Adrenal gland (tissue), 12 donors: Measurements from ENCODE around the gene STX8. TPM values are rescaled to one million over a fixed set of nuclear protein-coding genes. Genes with fewer than 3 reads are reported as not detected.
A peak's percentile ranks its signal among the peaks of the same experiment; 100 is the strongest.

ENCODE experiments used
- DNase-seq, 7 donors: peaks; one replicate each; pipeline ENCODE4 v3.0.0-alpha.2; 2019 to 2020
- H3K27ac ChIP-seq, 5 donors: fragments of 200-600 bp; sonication (generic) in 4 of 5; 1 replicate in 3 of 5; 2 replicates in 2 of 5; pipeline versions ENCODE4 v1.5.1 to v1.8.0; 2016 to 2020; ENCODE audit warnings: mild to moderate bottlenecking in 1 of 5
- H3K27me3 ChIP-seq: fragments of 200-600 bp; 2 replicates; pipeline ENCODE4 v1.8.0; 2021
- H3K36me3 ChIP-seq, 2 donors: fragments of 200-600 bp; replicated peaks in 1 of 2; 1 replicate in 1 of 2; 2 replicates in 1 of 2; pipeline versions ENCODE4 v1.5.1 to v1.8.0; 2018 to 2022
- H3K4me1 ChIP-seq, 2 donors: fragments of 200-600 bp; replicated peaks in 1 of 2; 1 replicate in 1 of 2; 2 replicates in 1 of 2; pipeline versions ENCODE4 v1.5.1 to v1.8.0; 2018 to 2021
- H3K4me3 ChIP-seq, 4 donors: fragments of 200-600 bp; sonication (generic) in 3 of 4; one replicate each; pipeline ENCODE4 v1.5.1; 2016 to 2018
- H3K9me3 ChIP-seq, 3 donors: fragments of 200-600 bp; sonication (generic) in 1 of 3; replicated peaks in 1 of 3; 1 replicate in 2 of 3; 2 replicates in 1 of 3; pipeline versions ENCODE4 v1.5.1 to v1.8.0; 2016 to 2021
- POLR2A ChIP-seq, 2 donors: fragments of 450-650 bp; IDR thresholded peaks; one replicate each; pipeline ENCODE4 v1.6.1; 2017; ENCODE audit warnings: antibody characterized with exemption in 2 of 2, mild to moderate bottlenecking in 2 of 2, moderate library complexity in 1 of 2
- WGBS, 4 donors: extraction: QIAGEN DNeasy Blood & Tissue Kit in 2 of 4; methylation state at CpG; one replicate each; pipeline versions ENCODE4 v1.1.5 to v1.1.7; 2013 to 2017; 5-methylcytosine and 5-hydroxymethylcytosine counted together
- intact Hi-C, 2 donors: fragments of 100-400 bp; cut with DNase I; formaldehyde crosslinking; loops; one replicate each; pipeline versions ENCODE4 v1.14.1 to v1.15.0; 2022 to 2023
- polyA plus RNA-seq, 3 donors: library from polyadenylated mRNA; stranded (reverse); fragments of 200-250 nt in 2 of 3; fragments of 350-450 nt in 1 of 3; fragmentation: Illumina TruSeq in 1 of 3; extraction: RNeasy Lipid Tissue Mini Kit (QIAGEN cat#74804) in 1 of 3; gene quantifications; one replicate each; pipeline ENCODE4 v1.2.3, GENCODE V29; 2013 to 2014
- total RNA-seq, 9 donors: library from RNA; depleted of rRNA in 4 of 9; stranded (reverse); fragments of >200 nt in 4 of 9; fragments of 120-200 nt in 1 of 9; fragmentation: NEBNext Ultra II Directional in 1 of 9; extraction: Animal tissue kit (Norgen Biotek cat#: 25700) in 1 of 9; gene quantifications; one replicate each; pipeline versions ENCODE4 v1.1.0 to v1.2.4, GENCODE V29; 2013 to 2023
- TF ChIP-seq, protein P1 (sequence below), 6 experiments: fragments of 450-650 bp in 4 of 6; fragments of 200-600 bp in 2 of 6; sonication (generic) in 1 of 6; IDR thresholded peaks; 1 replicate in 5 of 6; 2 replicates in 1 of 6; pipeline versions ENCODE4 v1.5.1 to v1.8.0; 2016 to 2021; ENCODE audit warnings: antibody characterized with exemption in 6 of 6, mild to moderate bottlenecking in 2 of 6, moderate library complexity in 1 of 6
- donor health status: healthy with polysubstance abuse.
- donor health status: Bipolar disorder and iron deficiency.
- donor health status: DM: yes; HTN: yes; CAD: no.
- donor health status: DM: no; HTN: no; CAD: no.
- donor health status: DM: no; HTN: no; CAD: no.
- donor health status: DM: yes; HTN: yes; CAD: no.

Gene STX8
- total and polyA plus RNA-seq, 12 donors: 21.9 to 94.1 (median 72.3) TPM

DNA sequence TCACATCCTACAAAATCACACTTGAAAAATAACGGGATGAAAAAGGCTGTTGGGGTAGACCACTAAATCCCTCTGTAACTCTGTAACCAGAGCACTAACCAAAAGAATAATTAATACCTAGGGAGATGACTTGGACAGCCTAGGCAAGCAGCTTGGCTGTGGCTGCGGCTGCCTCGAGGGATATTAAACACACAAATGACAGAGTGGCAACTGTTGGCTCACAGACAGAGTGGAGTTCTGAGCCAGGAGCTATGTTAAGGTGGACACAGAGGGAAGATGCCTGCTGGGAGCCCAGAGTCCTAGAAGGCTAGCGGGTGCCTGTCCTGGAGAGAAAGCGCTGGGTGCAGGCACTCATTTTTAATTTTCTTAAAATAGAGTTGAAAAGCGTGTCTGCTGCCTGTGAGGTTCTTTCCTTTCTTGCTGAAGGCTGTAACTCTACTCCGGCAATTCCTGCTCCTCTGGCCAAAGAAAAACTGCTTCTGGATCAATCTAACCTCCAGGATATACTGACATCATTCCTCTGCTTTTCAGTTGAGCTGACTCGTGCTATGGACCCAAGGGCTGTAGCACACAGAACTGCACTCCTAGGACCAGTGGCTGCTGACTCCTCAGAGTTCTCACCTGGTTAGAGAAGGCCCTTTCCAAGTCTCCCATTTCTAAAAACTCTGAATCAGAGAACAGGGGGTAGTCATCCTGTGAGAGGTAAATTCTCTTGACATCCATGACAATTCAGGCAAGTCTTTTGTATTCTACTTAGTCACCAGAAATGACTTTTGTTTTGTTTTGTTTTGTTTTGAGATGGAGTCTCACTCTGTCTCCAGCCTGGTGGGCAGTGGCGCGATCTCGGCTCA, 147.9 kb downstream of the STX8 start:
- TF ChIP-seq POLR2A (IDR thresholded peaks at IDR 0.05): no peak
- TF ChIP-seq, protein P1, sequence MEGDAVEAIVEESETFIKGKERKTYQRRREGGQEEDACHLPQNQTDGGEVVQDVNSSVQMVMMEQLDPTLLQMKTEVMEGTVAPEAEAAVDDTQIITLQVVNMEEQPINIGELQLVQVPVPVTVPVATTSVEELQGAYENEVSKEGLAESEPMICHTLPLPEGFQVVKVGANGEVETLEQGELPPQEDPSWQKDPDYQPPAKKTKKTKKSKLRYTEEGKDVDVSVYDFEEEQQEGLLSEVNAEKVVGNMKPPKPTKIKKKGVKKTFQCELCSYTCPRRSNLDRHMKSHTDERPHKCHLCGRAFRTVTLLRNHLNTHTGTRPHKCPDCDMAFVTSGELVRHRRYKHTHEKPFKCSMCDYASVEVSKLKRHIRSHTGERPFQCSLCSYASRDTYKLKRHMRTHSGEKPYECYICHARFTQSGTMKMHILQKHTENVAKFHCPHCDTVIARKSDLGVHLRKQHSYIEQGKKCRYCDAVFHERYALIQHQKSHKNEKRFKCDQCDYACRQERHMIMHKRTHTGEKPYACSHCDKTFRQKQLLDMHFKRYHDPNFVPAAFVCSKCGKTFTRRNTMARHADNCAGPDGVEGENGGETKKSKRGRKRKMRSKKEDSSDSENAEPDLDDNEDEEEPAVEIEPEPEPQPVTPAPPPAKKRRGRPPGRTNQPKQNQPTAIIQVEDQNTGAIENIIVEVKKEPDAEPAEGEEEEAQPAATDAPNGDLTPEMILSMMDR (IDR thresholded peaks at IDR 0.05): no peak
- H3K4me1 ChIP-seq: peaks cover 7 to 15% of the 10 kb centered on the region in 2 donors
- no peaks in the 10 kb centered on the region for H3K36me3 ChIP-seq
- intact Hi-C loops: no loop called here
- no peaks in the 10 kb centered on the region for H3K9me3 ChIP-seq
- no peaks in the 10 kb centered on the region for H3K27me3 ChIP-seq
- no peak overlapping the region for H3K27ac ChIP-seq
- WGBS, 4 donors: 74 to 81% (median 81%) methylated on average over 11 of the region's 11 CpGs
- H3K4me3 ChIP-seq: no peak overlapping the region
- peak in 1 of 7 donors; percentile 11 for DNase-seq

DNA sequence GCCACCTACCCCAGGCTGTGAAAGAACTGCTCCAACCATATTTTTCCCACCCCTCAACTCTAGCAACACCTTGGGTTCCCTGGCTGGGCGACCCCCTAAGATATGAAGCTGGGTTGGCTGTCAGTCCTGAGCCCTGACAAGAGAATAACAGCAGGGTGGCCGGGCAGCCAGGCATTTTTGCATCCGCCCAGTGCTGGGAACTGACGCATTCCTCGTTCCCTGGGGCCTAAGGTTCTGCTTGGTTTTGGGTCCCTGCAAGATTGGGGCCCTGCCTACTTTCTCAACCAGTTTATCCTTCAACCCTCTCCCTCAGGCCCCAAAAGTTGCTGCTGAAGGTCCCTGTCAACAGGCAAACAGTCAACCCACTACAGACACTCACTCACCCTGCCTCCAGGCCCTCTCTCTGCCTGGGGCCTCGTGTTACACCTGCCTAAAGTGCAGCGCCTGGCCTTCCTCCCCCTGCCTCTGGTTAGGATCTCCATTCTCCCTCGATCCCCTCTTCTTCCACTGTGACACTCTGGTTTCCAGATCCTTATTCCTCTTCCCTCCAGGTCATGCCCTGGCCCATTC, 151.5 kb downstream of the STX8 start:
- Histone ChIP-seq H3K27me3 (no peaks in the 10 kb centered on the region), H3K4me1 (no peaks in the 10 kb centered on the region), H3K27ac (no peak overlapping the region), H3K4me3 (no peak overlapping the region), H3K36me3 (no peaks in the 10 kb centered on the region), H3K9me3 (no peaks in the 10 kb centered on the region)
- DNase-seq: no peak
- no peak for TF ChIP-seq POLR2A (IDR thresholded peaks at IDR 0.05)
- TF ChIP-seq, protein P1 (IDR thresholded peaks at IDR 0.05): no peak
- WGBS, 4 donors: 92 to 95% (median 94%) methylated on average over 6 to 8 of the region's 8 CpGs
- intact Hi-C loops: no loop called here

DNA sequence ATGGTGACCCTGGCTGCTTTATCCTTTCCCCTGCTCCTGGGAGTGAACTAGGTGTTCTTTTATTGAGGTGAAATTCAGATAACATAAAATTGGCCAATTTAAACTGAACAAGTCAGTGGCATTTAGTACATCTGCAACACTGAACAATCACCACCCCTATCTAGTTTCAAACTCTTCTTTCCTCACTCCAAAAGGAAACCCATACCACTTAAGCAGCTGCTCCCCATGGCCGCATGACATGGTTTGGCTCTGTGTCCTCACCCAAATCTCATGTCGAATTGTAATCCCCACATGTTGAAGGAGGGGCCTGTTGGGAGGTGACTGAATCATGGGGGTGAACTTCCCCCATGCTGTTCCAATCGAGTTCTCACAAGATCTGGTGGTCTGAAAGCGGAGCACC, 154.1 kb downstream of the STX8 start:
- H3K4me1 ChIP-seq: no peaks in the 10 kb centered on the region
- no peaks in the 10 kb centered on the region for H3K36me3 ChIP-seq
- no peak for TF ChIP-seq POLR2A (IDR thresholded peaks at IDR 0.05)
- TF ChIP-seq, protein P1 (IDR thresholded peaks at IDR 0.05): no peak
- no peak overlapping the region for H3K27ac ChIP-seq
- no peaks in the 10 kb centered on the region for H3K27me3 ChIP-seq
- peaks cover 0 to 5% (median 0%) of the 10 kb centered on the region in 3 donors for H3K9me3 ChIP-seq
- DNase-seq: no peak
- intact Hi-C loops: no loop called here
- WGBS, 4 donors: 88 to 98% (median 97%) methylated on average over 4 of the region's 4 CpGs
- H3K4me3 ChIP-seq: no peak overlapping the region

DNA sequence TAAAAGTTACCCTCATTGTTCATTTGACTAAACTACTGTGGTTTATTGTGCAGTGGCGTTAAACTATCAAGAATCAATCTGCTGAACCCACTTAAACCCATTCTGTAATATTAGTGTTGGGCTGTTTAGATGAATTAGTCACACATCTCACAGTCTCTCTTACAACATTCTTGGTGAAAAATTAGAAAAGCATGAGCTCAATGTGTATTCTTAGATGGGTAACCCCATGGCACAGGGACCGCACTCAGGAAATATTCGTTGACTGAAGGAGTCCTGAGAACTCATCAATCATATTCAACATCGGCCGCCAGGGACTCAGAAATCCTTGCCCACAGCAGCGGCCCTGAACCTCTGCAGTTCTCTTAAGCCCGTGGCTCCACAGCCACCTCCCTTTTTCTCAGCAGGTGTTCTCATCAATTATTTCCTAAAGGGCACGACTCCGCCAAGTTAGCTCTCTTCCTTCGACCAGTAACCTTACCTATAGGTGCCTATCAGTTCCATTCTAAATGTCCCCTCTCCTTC, 155.6 kb downstream of the STX8 start:
- no peak for TF ChIP-seq POLR2A (IDR thresholded peaks at IDR 0.05)
- TF ChIP-seq, protein P1 (IDR thresholded peaks at IDR 0.05): no peak
- WGBS, 4 donors: 90 to 94% (median 93%) methylated on average over 10 of the region's 10 CpGs
- Histone ChIP-seq H3K36me3 (no peaks in the 10 kb centered on the region), H3K27ac (no peak overlapping the region), H3K4me1 (no peaks in the 10 kb centered on the region), H3K4me3 (no peak overlapping the region), H3K27me3 (no peaks in the 10 kb centered on the region), H3K9me3 (peaks cover 0 to 5% (median 0%) of the 10 kb centered on the region in 3 donors)
- intact Hi-C loops: no loop called here
- DNase-seq: no peak
